Activated T-cell treated with anti-CD3 and anti-CD28 coated beads, Interleukin-2, amount 50 U/mL, for 24 hours (primary cell): ENCODE results near the gene UROC1.

Source experiments
- DNase-seq: peaks from one replicate; pipeline ENCODE4 v3.0.0-alpha.2; 2020
- H3K27ac Mint-ChIP-seq: 2 replicates; pipeline ENCODE4 v1.8.0; 2020; ENCODE audit warnings: mild to moderate bottlenecking, mixed read lengths
- H3K27me3 Mint-ChIP-seq: 2 replicates; pipeline ENCODE4 v1.8.0; 2020; ENCODE audit warnings: mixed read lengths
- H3K36me3 Mint-ChIP-seq: 2 replicates; pipeline ENCODE4 v1.8.0; 2020; ENCODE audit warnings: low read depth, mixed read lengths
- H3K4me1 Mint-ChIP-seq: 2 replicates; pipeline ENCODE4 v1.8.0; 2020; ENCODE audit warnings: low read depth, mixed read lengths
- H3K4me3 Mint-ChIP-seq: 2 replicates; pipeline ENCODE4 v1.8.0; 2020; ENCODE audit warnings: mild to moderate bottlenecking, moderate library complexity, mixed read lengths
- H3K9me3 Mint-ChIP-seq: 2 replicates; pipeline ENCODE4 v1.8.0; 2020; ENCODE audit warnings: mixed read lengths

The UROC1 gene

GRCh38 chr3:126491221-126492013, 26.2 kb downstream of the UROC1 start:
- H3K4me1 Mint-ChIP-seq: peaks cover 9% of the 10 kb centered on the region
- H3K9me3 Mint-ChIP-seq: no peaks in the 10 kb centered on the region
- no peak overlapping the region for H3K27ac Mint-ChIP-seq
- H3K36me3 Mint-ChIP-seq: no peaks in the 10 kb centered on the region
- H3K4me3 Mint-ChIP-seq: no peak overlapping the region
- H3K27me3 Mint-ChIP-seq: no peaks in the 10 kb centered on the region
- no peak for DNase-seq

DNA sequence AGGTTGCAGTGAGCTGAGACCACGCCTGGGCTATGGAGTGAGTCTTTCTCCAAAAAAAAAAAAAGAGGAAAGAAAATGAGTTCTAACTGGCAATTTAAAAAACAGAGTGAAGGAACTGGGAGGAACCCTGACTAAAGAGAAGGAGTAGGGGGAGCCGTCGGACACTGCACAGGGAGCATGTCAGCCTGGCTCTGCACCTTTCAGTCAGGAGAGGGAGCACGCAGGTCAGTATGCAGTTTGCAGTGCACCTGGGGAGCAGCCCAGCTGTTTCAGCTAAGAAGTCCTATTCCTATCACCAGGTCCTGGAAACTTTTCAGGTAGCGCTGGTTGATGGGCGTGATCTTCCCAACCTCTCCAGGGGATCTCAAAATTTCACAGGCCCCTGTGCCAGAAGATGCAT, 27.0 kb downstream of the UROC1 start:
- Mint-ChIP-seq H3K27ac (no peak overlapping the region), H3K4me3 (no peak overlapping the region), H3K4me1 (peaks cover 11% of the 10 kb centered on the region)

DNA sequence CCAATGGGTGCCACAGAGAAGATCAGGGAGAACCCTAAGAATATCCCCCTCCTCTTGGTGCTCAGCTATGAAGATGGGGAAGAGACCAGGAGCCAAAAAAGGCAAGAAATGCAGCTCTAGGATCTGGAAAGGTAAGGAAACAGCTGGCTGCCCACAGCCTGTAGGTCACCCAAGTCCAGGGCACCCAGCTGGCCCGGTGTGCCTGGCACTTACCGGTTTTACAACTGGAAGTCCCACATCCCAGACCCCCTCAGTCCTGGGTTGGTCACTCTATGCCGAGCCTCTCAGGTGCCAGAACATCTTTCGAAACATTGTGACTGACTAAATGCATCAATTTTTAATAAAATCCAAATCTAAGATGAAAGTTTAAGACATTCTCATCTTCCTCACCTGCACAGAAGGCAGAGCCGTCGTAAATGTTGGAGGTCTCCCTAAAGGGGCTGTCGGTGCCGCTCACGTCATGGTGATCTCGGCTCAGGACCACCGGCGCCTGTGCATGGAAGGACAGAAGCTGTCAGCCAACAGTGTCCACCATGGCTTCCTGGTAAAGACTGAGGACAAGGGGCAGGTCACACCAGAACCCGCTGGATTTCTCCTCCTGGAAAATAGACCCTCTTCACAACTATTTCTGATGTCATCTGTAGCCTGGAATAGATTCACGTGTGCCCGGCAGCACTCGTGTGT, 28.5 kb downstream of the UROC1 start:
- H3K9me3 Mint-ChIP-seq: no peaks in the 10 kb centered on the region

More for the DNA sequence above, 27.0 kb downstream of the UROC1 start:
- no peaks in the 10 kb centered on the region for H3K27me3 Mint-ChIP-seq
- H3K9me3 Mint-ChIP-seq: no peaks in the 10 kb centered on the region
- DNase-seq: no peak
- H3K36me3 Mint-ChIP-seq: no peaks in the 10 kb centered on the region

DNA sequence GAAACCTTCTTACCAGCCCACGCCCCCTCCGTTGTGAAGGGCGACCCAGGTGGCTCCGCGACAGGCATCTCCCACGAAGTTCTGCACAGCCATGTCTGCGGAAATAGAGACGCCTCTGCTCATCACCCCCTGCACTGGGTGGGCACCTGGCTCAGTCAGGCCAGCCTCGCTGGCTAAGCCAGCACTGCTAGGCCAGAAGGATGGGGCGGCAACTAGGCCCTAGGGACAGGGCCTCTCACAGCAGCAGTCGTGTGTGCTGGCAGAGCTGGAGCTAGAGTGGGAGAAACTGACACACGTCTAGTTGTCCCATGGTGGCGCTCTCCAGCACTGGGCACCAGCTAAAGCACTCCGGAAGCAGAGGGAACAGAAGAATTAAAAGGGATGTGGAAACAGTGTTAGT, 29.4 kb downstream of the UROC1 start:
- no peak for DNase-seq
- H3K36me3 Mint-ChIP-seq: no peaks in the 10 kb centered on the region
- H3K4me1 Mint-ChIP-seq: peaks cover 11% of the 10 kb centered on the region
- H3K27ac Mint-ChIP-seq: no peak overlapping the region
- H3K9me3 Mint-ChIP-seq: no peaks in the 10 kb centered on the region
- no peaks in the 10 kb centered on the region for H3K27me3 Mint-ChIP-seq
- no peak overlapping the region for H3K4me3 Mint-ChIP-seq

More for the DNA sequence above, 28.5 kb downstream of the UROC1 start:
- H3K4me1 Mint-ChIP-seq: peaks cover 11% of the 10 kb centered on the region
- DNase-seq: no peak
- no peaks in the 10 kb centered on the region for H3K36me3 Mint-ChIP-seq
- no peaks in the 10 kb centered on the region for H3K27me3 Mint-ChIP-seq
- H3K4me3 Mint-ChIP-seq: no peak overlapping the region
- no peak overlapping the region for H3K27ac Mint-ChIP-seq

GRCh38 chr3:126487151-126487771, 30.3 kb downstream of the UROC1 start:
- Mint-ChIP-seq H3K27me3 (no peaks in the 10 kb centered on the region), H3K9me3 (no peaks in the 10 kb centered on the region), H3K4me1 (peaks cover 11% of the 10 kb centered on the region), H3K4me3 (no peak overlapping the region), H3K36me3 (no peaks in the 10 kb centered on the region), H3K27ac (peak overlapping the region; percentile 82)
- DNase-seq: no peak

DNA sequence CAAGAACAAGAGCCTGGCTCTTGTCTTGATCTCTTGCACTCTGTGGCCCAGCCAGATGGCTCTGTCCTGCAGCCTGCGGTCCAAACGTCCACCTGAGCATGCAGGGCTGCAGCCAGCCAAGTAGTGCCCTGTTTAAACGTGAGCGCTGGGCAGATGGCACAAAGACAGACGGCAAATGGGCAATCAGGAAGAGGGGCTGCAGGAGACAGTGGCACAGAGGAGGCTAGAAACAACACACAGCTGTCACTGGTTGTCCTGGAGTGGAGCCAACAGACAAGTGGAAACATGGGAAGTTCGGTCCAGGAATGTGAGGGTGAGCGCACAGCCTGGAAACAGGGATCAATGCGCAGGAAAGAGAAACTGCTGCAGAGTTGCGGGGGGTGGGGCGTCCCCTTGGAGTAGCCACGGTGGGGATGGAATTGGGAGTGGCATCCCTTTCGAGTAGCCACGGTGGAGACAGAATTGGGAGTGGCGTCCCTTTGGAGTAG, 31.2 kb downstream of the UROC1 start:
- DNase-seq: no peak
- Mint-ChIP-seq H3K9me3 (no peaks in the 10 kb centered on the region), H3K36me3 (no peaks in the 10 kb centered on the region), H3K4me1 (peaks cover 11% of the 10 kb centered on the region), H3K27ac (no peak overlapping the region), H3K4me3 (no peak overlapping the region), H3K27me3 (no peaks in the 10 kb centered on the region)

GRCh38 chr3:126485956-126486355, 31.6 kb downstream of the UROC1 start:
- Mint-ChIP-seq H3K4me1 (peaks cover 11% of the 10 kb centered on the region), H3K4me3 (no peak overlapping the region), H3K27me3 (no peaks in the 10 kb centered on the region), H3K36me3 (no peaks in the 10 kb centered on the region), H3K9me3 (no peaks in the 10 kb centered on the region), H3K27ac (no peak overlapping the region)
- no peak for DNase-seq

DNA sequence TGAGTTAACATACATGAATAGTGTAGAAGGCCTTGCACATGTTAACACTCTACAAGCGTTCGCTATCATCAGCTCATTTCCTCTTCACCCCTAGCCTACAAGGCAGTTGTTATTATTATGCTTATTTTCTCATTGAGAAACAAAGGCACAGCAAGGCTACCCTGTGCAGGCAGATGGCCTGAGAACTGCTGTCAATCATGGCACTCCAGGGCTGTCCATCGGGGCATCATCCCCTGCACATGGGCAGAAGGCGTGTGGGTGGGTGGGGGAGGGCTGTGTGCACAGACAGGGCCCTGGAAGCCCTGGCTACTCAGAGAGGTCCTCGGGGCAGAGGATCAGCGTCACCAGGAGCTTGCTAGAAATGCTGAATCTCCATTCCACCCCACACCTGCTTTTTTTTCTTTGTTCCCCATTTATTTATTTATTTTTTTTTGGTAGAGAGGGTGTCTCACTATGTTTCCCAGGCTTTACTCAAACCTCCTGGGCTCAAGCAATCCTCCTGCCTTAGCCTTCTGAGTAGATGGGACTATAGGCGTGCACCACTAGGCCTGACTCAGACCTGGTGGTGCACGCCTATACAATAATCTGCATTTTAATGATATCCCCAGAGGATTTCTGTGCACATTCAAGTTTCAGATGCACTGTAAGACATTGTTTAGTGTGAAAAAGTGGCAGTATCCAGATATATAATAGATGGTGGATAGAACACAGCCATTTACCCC, 32.2 kb downstream of the UROC1 start:
- Mint-ChIP-seq H3K27ac (no peak overlapping the region), H3K36me3 (no peaks in the 10 kb centered on the region), H3K4me1 (peaks cover 11% of the 10 kb centered on the region), H3K27me3 (no peaks in the 10 kb centered on the region), H3K9me3 (no peaks in the 10 kb centered on the region), H3K4me3 (no peak overlapping the region)
- no peak for DNase-seq

GRCh38 chr3:126484662-126485061, 32.9 kb downstream of the UROC1 start:
- H3K4me3 Mint-ChIP-seq: no peak overlapping the region
- H3K27ac Mint-ChIP-seq: no peak overlapping the region
- DNase-seq: no peak
- no peaks in the 10 kb centered on the region for H3K36me3 Mint-ChIP-seq
- H3K27me3 Mint-ChIP-seq: no peaks in the 10 kb centered on the region
- no peaks in the 10 kb centered on the region for H3K9me3 Mint-ChIP-seq
- H3K4me1 Mint-ChIP-seq: peaks cover 11% of the 10 kb centered on the region

- DNase-seq: no peak
- peaks cover 11% of the 10 kb centered on the region for H3K4me1 Mint-ChIP-seq
- H3K36me3 Mint-ChIP-seq: no peaks in the 10 kb centered on the region
- H3K27ac Mint-ChIP-seq: no peak overlapping the region
- no peak overlapping the region for H3K4me3 Mint-ChIP-seq
- no peaks in the 10 kb centered on the region for H3K27me3 Mint-ChIP-seq
- no peaks in the 10 kb centered on the region for H3K9me3 Mint-ChIP-seq
Observed at GRCh38 chr3:126484148-126484547, 33.4 kb downstream of the UROC1 start.

GRCh38 chr3:126483321-126483761, 34.2 kb downstream of the UROC1 start:
- no peak overlapping the region for H3K27ac Mint-ChIP-seq
- H3K9me3 Mint-ChIP-seq: no peaks in the 10 kb centered on the region
- peaks cover 11% of the 10 kb centered on the region for H3K4me1 Mint-ChIP-seq
- H3K36me3 Mint-ChIP-seq: no peaks in the 10 kb centered on the region
- no peak for DNase-seq
- H3K4me3 Mint-ChIP-seq: no peak overlapping the region
- H3K27me3 Mint-ChIP-seq: no peaks in the 10 kb centered on the region

- Mint-ChIP-seq H3K27me3 (no peaks in the 10 kb centered on the region), H3K27ac (no peak overlapping the region)
Observed at GRCh38 chr3:126482503-126483255, 34.9 kb downstream of the UROC1 start.

GRCh38 chr3:126481808-126482502, 35.6 kb downstream of the UROC1 start:
- Mint-ChIP-seq H3K9me3 (no peaks in the 10 kb centered on the region), H3K36me3 (no peaks in the 10 kb centered on the region), H3K27me3 (no peaks in the 10 kb centered on the region), H3K27ac (no peak overlapping the region), H3K4me1 (peaks cover 9% of the 10 kb centered on the region), H3K4me3 (no peak overlapping the region)
- DNase-seq: no peak

More at GRCh38 chr3:126482503-126483255, 34.9 kb downstream of the UROC1 start:
- no peak for DNase-seq
- no peak overlapping the region for H3K4me3 Mint-ChIP-seq
- no peaks in the 10 kb centered on the region for H3K9me3 Mint-ChIP-seq
- peaks cover 11% of the 10 kb centered on the region for H3K4me1 Mint-ChIP-seq
- H3K36me3 Mint-ChIP-seq: no peaks in the 10 kb centered on the region
